Measurements from ENCODE around the gene CASP2. TPM values are rescaled to one million over a fixed set of nuclear protein-coding genes. Genes with fewer than 3 reads are reported as not detected.

The CASP2 gene
- total and polyA plus RNA-seq, 4 donors, result 7.7 to 40.0 (median 23.3) TPM

GRCh38 chr7:143245123-143245522 lies 43.0 kb upstream of the CASP2 start:
- Histone ChIP-seq H3K36me3 (ENCODE audit: control insufficient read depth in 4 of 4, insufficient read depth in 4 of 4, low read length in 4 of 4) (no peaks in the 10 kb centered on the region), H3K4me1 (ENCODE audit: control insufficient read depth in 5 of 5, insufficient read depth in 5 of 5, low read length in 5 of 5) (peaks cover 0 to 13% (median 0%) of the 10 kb centered on the region in 5 donors), H3K9ac (ENCODE audit: insufficient read depth in 1 of 2, low read length in 2 of 2) (no peak overlapping the region), H3K27ac (ENCODE audit: low read depth in 1 of 2, low read length in 1 of 2) (no peak overlapping the region), H3K4me3 (no peak overlapping the region), H3K27me3 (ENCODE audit: control insufficient read depth in 3 of 3, insufficient read depth in 3 of 3, low read length in 2 of 3) (peaks cover 0 to 5% (median 0%) of the 10 kb centered on the region in 3 donors), H3K9me3 (ENCODE audit: control insufficient read depth in 4 of 4, insufficient read depth in 3 of 4, low read length in 3 of 4) (peaks cover 0 to 3% (median 0%) of the 10 kb centered on the region in 4 donors)
- TF ChIP-seq, protein P1, sequence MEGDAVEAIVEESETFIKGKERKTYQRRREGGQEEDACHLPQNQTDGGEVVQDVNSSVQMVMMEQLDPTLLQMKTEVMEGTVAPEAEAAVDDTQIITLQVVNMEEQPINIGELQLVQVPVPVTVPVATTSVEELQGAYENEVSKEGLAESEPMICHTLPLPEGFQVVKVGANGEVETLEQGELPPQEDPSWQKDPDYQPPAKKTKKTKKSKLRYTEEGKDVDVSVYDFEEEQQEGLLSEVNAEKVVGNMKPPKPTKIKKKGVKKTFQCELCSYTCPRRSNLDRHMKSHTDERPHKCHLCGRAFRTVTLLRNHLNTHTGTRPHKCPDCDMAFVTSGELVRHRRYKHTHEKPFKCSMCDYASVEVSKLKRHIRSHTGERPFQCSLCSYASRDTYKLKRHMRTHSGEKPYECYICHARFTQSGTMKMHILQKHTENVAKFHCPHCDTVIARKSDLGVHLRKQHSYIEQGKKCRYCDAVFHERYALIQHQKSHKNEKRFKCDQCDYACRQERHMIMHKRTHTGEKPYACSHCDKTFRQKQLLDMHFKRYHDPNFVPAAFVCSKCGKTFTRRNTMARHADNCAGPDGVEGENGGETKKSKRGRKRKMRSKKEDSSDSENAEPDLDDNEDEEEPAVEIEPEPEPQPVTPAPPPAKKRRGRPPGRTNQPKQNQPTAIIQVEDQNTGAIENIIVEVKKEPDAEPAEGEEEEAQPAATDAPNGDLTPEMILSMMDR (IDR thresholded peaks at IDR 0.05; ENCODE audit: control extremely low read depth, extremely low read depth), result no peak
- no peak for DNase-seq
- no peak for ATAC-seq (ENCODE audit: insufficient read depth, low FRiP score)
- 27 to 38% methylated on average over 3 of the region's 3 CpGs for WGBS, 2 donors

GRCh38 chr7:143247372-143247771 lies 40.8 kb upstream of the CASP2 start:
- no peaks in the 10 kb centered on the region for H3K36me3 ChIP-seq (ENCODE audit: control insufficient read depth in 4 of 4, insufficient read depth in 4 of 4, low read length in 4 of 4)
- H3K4me1 ChIP-seq (ENCODE audit: control insufficient read depth in 5 of 5, insufficient read depth in 5 of 5, low read length in 5 of 5), result peaks cover 0 to 13% (median 0%) of the 10 kb centered on the region in 5 donors
- ATAC-seq (ENCODE audit: insufficient read depth, low FRiP score), result no peak
- H3K9ac ChIP-seq (ENCODE audit: insufficient read depth in 1 of 2, low read length in 2 of 2), result no peak overlapping the region
- peaks cover 0 to 3% (median 0%) of the 10 kb centered on the region in 4 donors for H3K9me3 ChIP-seq (ENCODE audit: control insufficient read depth in 4 of 4, insufficient read depth in 3 of 4, low read length in 3 of 4)
- 33 to 35% methylated on average over 1 of the region's 1 CpG for WGBS, 2 donors
- DNase-seq, result no peak
- TF ChIP-seq, protein P1 (IDR thresholded peaks at IDR 0.05; ENCODE audit: control extremely low read depth, extremely low read depth), result no peak
- H3K27ac ChIP-seq (ENCODE audit: low read depth in 1 of 2, low read length in 1 of 2), result no peak overlapping the region
- no peak overlapping the region for H3K4me3 ChIP-seq
- no peaks in the 10 kb centered on the region for H3K27me3 ChIP-seq (ENCODE audit: control insufficient read depth in 3 of 3, insufficient read depth in 3 of 3, low read length in 2 of 3)

DNA sequence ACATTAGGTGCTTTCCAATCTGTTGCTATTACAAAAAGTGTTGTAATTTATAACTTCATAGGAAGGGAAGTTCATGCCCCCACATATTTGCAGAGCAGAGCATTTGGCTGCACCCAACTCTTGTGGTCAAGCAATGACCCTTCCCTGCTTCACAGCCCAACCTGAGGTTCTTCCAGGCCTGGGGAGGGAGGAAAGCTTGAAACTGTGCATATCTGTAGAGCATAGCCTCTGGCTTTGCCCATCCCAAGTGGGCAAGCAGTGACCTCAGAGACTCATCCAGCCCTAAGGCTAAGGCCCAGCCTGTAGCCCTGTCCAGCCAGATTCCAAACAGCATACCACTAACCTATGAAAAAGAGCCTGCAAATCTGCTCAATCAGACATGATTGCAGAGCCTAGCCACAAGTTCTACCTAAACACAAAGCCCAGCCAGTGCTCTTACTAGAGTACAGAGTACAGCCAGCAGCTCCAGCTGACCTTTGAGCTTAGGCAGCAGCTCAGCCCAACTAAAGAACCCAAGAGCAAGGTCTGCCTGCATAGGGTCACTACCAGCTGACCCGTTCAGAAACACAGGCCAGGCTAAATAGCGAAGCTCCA lies 39.3 kb upstream of the CASP2 start:
- Histone ChIP-seq H3K9ac (ENCODE audit: insufficient read depth in 1 of 2, low read length in 2 of 2) (no peak overlapping the region), H3K27me3 (ENCODE audit: control insufficient read depth in 3 of 3, insufficient read depth in 3 of 3, low read length in 2 of 3) (no peaks in the 10 kb centered on the region), H3K9me3 (ENCODE audit: control insufficient read depth in 4 of 4, insufficient read depth in 3 of 4, low read length in 3 of 4) (peaks cover 0 to 3% (median 0%) of the 10 kb centered on the region in 4 donors), H3K36me3 (ENCODE audit: control insufficient read depth in 4 of 4, insufficient read depth in 4 of 4, low read length in 4 of 4) (no peaks in the 10 kb centered on the region), H3K4me1 (ENCODE audit: control insufficient read depth in 5 of 5, insufficient read depth in 5 of 5, low read length in 5 of 5) (peaks cover 0 to 6% (median 0%) of the 10 kb centered on the region in 5 donors), H3K27ac (ENCODE audit: low read depth in 1 of 2, low read length in 1 of 2) (no peak overlapping the region), H3K4me3 (no peak overlapping the region)
- 91 to 95% methylated on average over 2 of the region's 2 CpGs for WGBS, 2 donors
- DNase-seq, result no peak
- TF ChIP-seq, protein P1 (IDR thresholded peaks at IDR 0.05; ENCODE audit: control extremely low read depth, extremely low read depth), result no peak
- ATAC-seq (ENCODE audit: insufficient read depth, low FRiP score), result no peak

- peaks cover 0 to 3% (median 0%) of the 10 kb centered on the region in 4 donors for H3K9me3 ChIP-seq (ENCODE audit: control insufficient read depth in 4 of 4, insufficient read depth in 3 of 4, low read length in 3 of 4)
- H3K9ac ChIP-seq (ENCODE audit: insufficient read depth in 1 of 2, low read length in 2 of 2), result no peak overlapping the region
- H3K27ac ChIP-seq (ENCODE audit: low read depth in 1 of 2, low read length in 1 of 2), result no peak overlapping the region
- no peaks in the 10 kb centered on the region for H3K27me3 ChIP-seq (ENCODE audit: control insufficient read depth in 3 of 3, insufficient read depth in 3 of 3, low read length in 2 of 3)
- no peak for DNase-seq
- no peak for ATAC-seq (ENCODE audit: insufficient read depth, low FRiP score)
- TF ChIP-seq, protein P1 (IDR thresholded peaks at IDR 0.05; ENCODE audit: control extremely low read depth, extremely low read depth), result no peak
- no peak overlapping the region for H3K4me3 ChIP-seq
- no peaks in the 10 kb centered on the region for H3K36me3 ChIP-seq (ENCODE audit: control insufficient read depth in 4 of 4, insufficient read depth in 4 of 4, low read length in 4 of 4)
- H3K4me1 ChIP-seq (ENCODE audit: control insufficient read depth in 5 of 5, insufficient read depth in 5 of 5, low read length in 5 of 5), result no peaks in the 10 kb centered on the region
Measured at GRCh38 chr7:143250199-143250598, 38.0 kb upstream of the CASP2 start.
